ENCODE results near the gene TREML2.
"Not testable (repeated sequence)": the region's sequence is repeated elsewhere in the genome, so short reads cannot be mapped to it uniquely, and the experiment has no call there.

TREML2 gene

GRCh38 chr6:41204156-41204555 lies 3.2 kb upstream of the TREML2 start:
- DNase-seq, result no peak

- no peak for DNase-seq
These were observed 820 bp upstream of the TREML2 start for GRCh38 chr6:41201764-41202173.

- DNase-seq, result peak; percentile 35
These were observed 551 bp downstream of the TREML2 start for GRCh38 chr6:41200296-41200900.

- DNase-seq, result peak; percentile 27
These were observed 1.2 kb downstream of the TREML2 start for GRCh38 chr6:41199552-41200246.

GRCh38 chr6:41197234-41197633 lies 3.7 kb downstream of the TREML2 start:
- no peak for DNase-seq

- DNase-seq, result no peak
These were observed 6.6 kb downstream of the TREML2 start for GRCh38 chr6:41194386-41194785.

- no peak for DNase-seq
These were observed 7.1 kb downstream of the TREML2 start for GRCh38 chr6:41193884-41194283.

GRCh38 chr6:41193171-41193734 lies 7.7 kb downstream of the TREML2 start:
- DNase-seq, result no peak

GRCh38 chr6:41191569-41191968 lies 9.4 kb downstream of the TREML2 start:
- no peak for DNase-seq

- DNase-seq, result no peak
These were observed 10.2 kb downstream of the TREML2 start for GRCh38 chr6:41190791-41191190.

- DNase-seq, result no peak
These were observed 11.0 kb downstream of the TREML2 start for GRCh38 chr6:41189967-41190366.

GRCh38 chr6:41189046-41189445 lies 11.9 kb downstream of the TREML2 start:
- not testable (repeated sequence) for DNase-seq

- DNase-seq, result no peak
These were observed 12.7 kb downstream of the TREML2 start for GRCh38 chr6:41187924-41188886.

GRCh38 chr6:41186031-41186562 lies 14.9 kb downstream of the TREML2 start:
- DNase-seq, result no peak

- no peak for DNase-seq
These were observed 16.2 kb downstream of the TREML2 start for GRCh38 chr6:41184761-41185160.

GRCh38 chr6:41182069-41183034 lies 18.6 kb downstream of the TREML2 start:
- peak; percentile 21 for DNase-seq

GRCh38 chr6:41181566-41181965 lies 19.4 kb downstream of the TREML2 start:
- no peak for DNase-seq

GRCh38 chr6:41179163-41179562 lies 21.8 kb downstream of the TREML2 start:
- DNase-seq, result no peak

GRCh38 chr6:41177695-41178094 lies 23.3 kb downstream of the TREML2 start:
- no peak for DNase-seq

GRCh38 chr6:41177287-41177686 lies 23.7 kb downstream of the TREML2 start:
- DNase-seq, result no peak

GRCh38 chr6:41176189-41176588 lies 24.8 kb downstream of the TREML2 start:
- DNase-seq, result no peak

- DNase-seq, result no peak
These were observed 25.9 kb downstream of the TREML2 start for GRCh38 chr6:41175084-41175483.
